Left renal cortex interstitium (tissue), 4 donors: ENCODE measurements around the gene ARID1B. TPM values are rescaled to one million over a fixed set of nuclear protein-coding genes. Genes with fewer than 3 reads are reported as not detected.

ENCODE experiments used
- DNase-seq, 4 donors: peaks; one replicate each; pipeline ENCODE4 v3.0.0-alpha.2; 2013; ENCODE audit warnings: low read depth in 4 of 4, low spot score in 2 of 4, missing footprints in 1 of 4
- polyA plus RNA-seq, 4 donors: library from polyadenylated mRNA; unstranded; fragments of 120-200 nt; gene quantifications; one replicate each; pipeline ENCODE4 v1.2.1, GENCODE V29; 2013; ENCODE audit not compliant: insufficient read length in 4 of 4

ARID1B gene
- polyA plus RNA-seq, 4 donors, result 68.2 to 91.4 (median 76.9) TPM

- DNase-seq, result no peak
Observed at GRCh38 chr6:157226026-157226625, 448.9 kb downstream of the ARID1B start.

- no peak for DNase-seq
Observed at GRCh38 chr6:157226761-157227160, 449.6 kb downstream of the ARID1B start.

GRCh38 chr6:157227202-157228166 is 450.3 kb downstream of the ARID1B start:
- DNase-seq, result no peak

- DNase-seq, result no peak
Observed at GRCh38 chr6:157228426-157229131, 451.4 kb downstream of the ARID1B start.

GRCh38 chr6:157229132-157229618 is 452.0 kb downstream of the ARID1B start:
- no peak for DNase-seq

GRCh38 chr6:157229713-157230112 is 452.5 kb downstream of the ARID1B start:
- no peak for DNase-seq

GRCh38 chr6:157230910-157231309 is 453.7 kb downstream of the ARID1B start:
- DNase-seq, result no peak

GRCh38 chr6:157232161-157232895 is 455.1 kb downstream of the ARID1B start:
- no peak for DNase-seq

- DNase-seq, result no peak
Observed at GRCh38 chr6:157233156-157233555, 456.0 kb downstream of the ARID1B start.

GRCh38 chr6:157233686-157234085 is 456.5 kb downstream of the ARID1B start:
- no peak for DNase-seq

GRCh38 chr6:157235600-157236039 is 458.4 kb downstream of the ARID1B start:
- DNase-seq, result no peak

- no peak for DNase-seq
Observed at GRCh38 chr6:157236040-157236725, 459.0 kb downstream of the ARID1B start.

GRCh38 chr6:157238346-157238745 is 461.2 kb downstream of the ARID1B start:
- no peak for DNase-seq

GRCh38 chr6:157239148-157239547 is 462.0 kb downstream of the ARID1B start:
- DNase-seq, result no peak

- no peak for DNase-seq
Observed at GRCh38 chr6:157239671-157240058, 462.5 kb downstream of the ARID1B start.

GRCh38 chr6:157240059-157240959 is 463.1 kb downstream of the ARID1B start:
- no peak for DNase-seq

- no peak for DNase-seq
Observed at GRCh38 chr6:157240960-157241311, 463.8 kb downstream of the ARID1B start.

GRCh38 chr6:157242791-157243190 is 465.6 kb downstream of the ARID1B start:
- DNase-seq, result no peak

- DNase-seq, result no peak
Observed at GRCh38 chr6:157244175-157244574, 467.0 kb downstream of the ARID1B start.
